H7 (cell line): ENCODE measurements around the gene PDE7B. TPM values are rescaled to one million over a fixed set of nuclear protein-coding genes. Genes with fewer than 3 reads are reported as not detected.

Source experiments
- DNase-seq: peaks from one replicate; pipeline ENCODE4 v3.0.0; 2012
- H3K27me3 ChIP-seq: 2 replicates; pipeline ENCODE4 v1.6.0; 2011; ENCODE audit warnings: mild to moderate bottlenecking, low read length; ENCODE audit not compliant: control insufficient read depth, insufficient read depth
- H3K36me3 ChIP-seq: replicated peaks from 2 replicates; pipeline ENCODE4 v1.5.1; 2011; ENCODE audit warnings: low read length; ENCODE audit not compliant: control insufficient read depth, insufficient read depth
- H3K4me3 ChIP-seq: 2 replicates; pipeline ENCODE4 v1.5.1; 2011; ENCODE audit warnings: low read depth, mild to moderate bottlenecking, control low read depth, low read length, moderate library complexity; ENCODE audit not compliant: insufficient read depth
- total RNA-seq: library from RNA; depleted of rRNA; stranded (reverse); fragments of >200 nt; shearing (Covaris generic); gene quantifications from 2 replicates; pipeline ENCODE4 v1.2.3, GENCODE V29; 2014

PDE7B gene
- total RNA-seq, 1 experiment from 2014 or later: not detected

DNA sequence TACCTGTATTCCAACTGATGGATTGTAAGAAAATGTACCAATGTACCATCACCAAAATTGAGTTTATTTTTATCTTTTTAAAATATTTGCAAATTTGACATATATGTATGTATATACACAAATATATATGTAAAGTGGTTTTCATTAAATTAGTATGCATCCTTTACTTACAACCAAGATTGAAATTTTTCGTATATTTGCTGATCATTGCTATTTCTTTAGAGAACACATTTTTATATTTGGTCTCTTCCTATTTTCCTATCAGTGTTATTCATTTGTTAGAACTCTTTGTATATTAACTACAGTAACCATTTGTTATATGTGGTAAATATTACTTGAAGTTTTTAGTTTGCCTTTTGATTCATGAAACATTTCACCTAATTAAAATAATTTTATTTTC, 324.4 kb downstream of the PDE7B start:
- Histone ChIP-seq H3K36me3 (no peaks in the 10 kb centered on the region), H3K27me3 (no peaks in the 10 kb centered on the region), H3K4me3 (no peak overlapping the region)
- DNase-seq: no peak

DNA sequence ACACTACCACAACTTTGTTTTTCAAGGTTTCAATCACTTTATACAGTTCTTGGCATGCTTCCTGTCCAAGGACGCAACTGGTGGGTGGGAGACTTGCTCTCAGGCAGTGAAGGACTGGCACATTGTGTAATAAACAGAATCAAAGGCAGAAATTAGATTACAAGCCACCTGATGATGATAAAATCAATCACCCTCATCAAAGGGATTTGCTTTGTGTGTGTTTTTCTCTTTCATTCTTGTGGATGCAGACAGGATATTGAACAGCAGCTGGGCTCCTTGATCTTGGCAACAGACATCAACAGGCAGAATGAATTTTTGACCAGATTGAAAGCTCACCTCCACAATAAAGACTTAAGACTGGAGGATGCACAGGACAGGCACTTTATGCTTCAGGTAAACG, 327.2 kb downstream of the PDE7B start:
- no peaks in the 10 kb centered on the region for H3K27me3 ChIP-seq
- H3K36me3 ChIP-seq: no peaks in the 10 kb centered on the region
- no peak overlapping the region for H3K4me3 ChIP-seq
- DNase-seq: no peak

DNA sequence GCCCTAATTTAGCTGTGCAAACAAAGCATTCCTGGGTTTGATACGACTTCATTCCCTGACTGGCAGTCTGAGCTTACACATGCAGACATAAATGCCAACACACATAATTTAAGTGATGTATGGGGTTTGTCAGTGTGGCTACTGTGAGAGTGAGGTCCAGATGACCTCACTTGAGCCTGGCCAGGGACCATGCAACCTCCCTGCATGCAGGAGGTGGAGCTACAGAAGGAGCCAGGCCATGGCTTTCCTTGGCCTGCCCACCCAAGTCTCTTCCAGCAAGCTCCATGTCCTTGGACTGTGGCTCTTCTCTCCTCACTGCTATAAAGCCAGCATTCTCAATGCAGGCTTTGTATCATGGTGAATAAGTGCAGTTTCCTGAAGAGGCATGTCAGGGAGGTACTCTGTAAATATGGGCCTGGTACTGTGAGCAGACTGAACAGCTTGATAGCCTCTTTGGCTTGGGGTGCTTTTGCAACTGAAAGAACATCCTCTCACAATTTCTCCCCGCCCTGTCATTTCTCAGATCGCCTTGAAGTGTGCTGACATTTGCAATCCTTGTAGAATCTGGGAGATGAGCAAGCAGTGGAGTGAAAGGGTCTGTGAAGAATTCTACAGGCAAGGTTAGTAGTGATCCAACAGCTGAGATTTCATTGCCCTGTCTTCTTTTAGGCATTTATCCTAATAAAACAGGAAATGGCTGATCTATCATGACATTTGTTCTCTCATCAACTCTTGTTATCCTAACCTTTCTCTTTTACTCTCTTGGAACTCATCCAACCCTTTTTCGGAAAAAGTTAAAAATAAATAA, 329.4 kb downstream of the PDE7B start:
- DNase-seq: no peak
- Histone ChIP-seq H3K27me3 (no peaks in the 10 kb centered on the region), H3K4me3 (no peak overlapping the region), H3K36me3 (no peaks in the 10 kb centered on the region)

DNA sequence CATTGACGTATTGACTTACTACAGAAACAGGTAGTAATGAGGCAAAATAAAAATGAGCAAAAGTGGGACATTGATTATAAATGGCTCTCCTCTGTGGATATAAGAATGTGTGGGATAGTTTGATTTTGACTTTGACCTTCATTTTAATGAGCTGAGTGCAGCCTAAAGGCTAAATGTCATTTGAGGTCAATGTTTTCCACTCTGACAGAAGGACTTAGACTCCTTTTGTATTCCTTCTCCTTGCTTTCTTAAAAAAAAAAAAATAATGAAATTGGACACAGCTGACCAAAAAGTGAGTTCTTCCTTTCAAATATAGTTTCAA, 330.0 kb downstream of the PDE7B start:
- no peak overlapping the region for H3K4me3 ChIP-seq
- no peak for DNase-seq
- no peaks in the 10 kb centered on the region for H3K36me3 ChIP-seq
- H3K27me3 ChIP-seq: no peaks in the 10 kb centered on the region

DNA sequence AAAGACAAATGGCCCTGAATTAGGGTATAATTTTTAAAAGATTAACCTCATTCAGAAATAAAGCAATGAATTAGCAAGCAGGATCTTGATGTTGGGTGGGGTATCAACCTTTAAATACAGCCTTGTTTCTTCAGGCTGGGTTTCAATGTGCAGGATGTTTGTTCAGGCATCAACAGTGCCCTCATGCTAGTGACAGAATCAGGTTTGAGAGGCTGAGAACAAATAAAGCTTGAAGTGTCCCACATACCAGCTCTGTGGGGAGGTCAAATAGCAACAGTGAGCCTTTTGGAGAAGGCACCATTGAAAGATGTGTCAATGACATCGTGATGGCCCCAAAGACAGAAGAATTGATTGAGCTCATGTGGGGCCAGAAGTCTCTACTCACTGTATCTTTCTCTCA, 330.4 kb downstream of the PDE7B start:
- Histone ChIP-seq H3K36me3 (no peaks in the 10 kb centered on the region), H3K27me3 (no peaks in the 10 kb centered on the region), H3K4me3 (no peak overlapping the region)
- DNase-seq: no peak

DNA sequence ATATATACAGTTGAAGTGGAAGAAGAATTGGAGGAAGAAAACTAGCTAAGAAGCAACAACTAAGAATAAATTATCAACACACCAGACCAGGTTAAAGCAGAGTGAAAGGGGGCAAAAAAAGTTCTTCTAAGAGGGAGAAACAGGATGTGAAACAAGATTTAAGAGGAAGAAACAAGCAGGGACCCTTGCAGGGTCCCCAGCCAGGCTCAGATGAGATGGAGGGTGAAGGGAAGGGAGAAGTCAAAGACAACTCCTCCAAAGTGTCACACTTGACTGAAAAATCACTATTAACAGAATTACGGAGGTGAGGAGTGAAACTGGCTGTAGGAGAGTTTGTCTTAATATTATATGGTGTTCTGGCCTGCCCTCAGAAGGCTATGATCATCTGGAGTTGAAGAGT, 333.2 kb downstream of the PDE7B start:
- DNase-seq: no peak
- Histone ChIP-seq H3K36me3 (no peaks in the 10 kb centered on the region), H3K4me3 (no peak overlapping the region), H3K27me3 (no peaks in the 10 kb centered on the region)

DNA sequence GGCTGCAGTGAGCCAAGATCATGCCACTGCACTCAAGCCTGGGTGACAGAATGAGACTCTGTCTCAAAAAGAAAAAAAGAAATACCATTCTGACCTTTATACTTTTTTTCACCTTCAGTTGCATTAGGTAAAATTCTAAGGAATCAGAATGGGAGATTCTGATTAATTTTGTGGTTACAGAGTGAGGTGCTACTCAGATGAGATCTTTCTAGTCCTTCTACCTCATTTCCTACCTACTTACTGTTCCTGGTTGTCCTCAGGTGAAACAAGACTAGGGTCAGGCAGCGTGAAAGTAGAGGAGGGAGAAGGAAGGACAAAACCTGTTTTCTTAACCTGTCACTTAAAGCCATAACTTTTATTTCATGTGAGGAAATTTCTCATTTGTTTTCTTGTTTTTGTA, 334.9 kb downstream of the PDE7B start:
- DNase-seq: no peak
- Histone ChIP-seq H3K4me3 (no peak overlapping the region), H3K36me3 (no peaks in the 10 kb centered on the region)

DNA sequence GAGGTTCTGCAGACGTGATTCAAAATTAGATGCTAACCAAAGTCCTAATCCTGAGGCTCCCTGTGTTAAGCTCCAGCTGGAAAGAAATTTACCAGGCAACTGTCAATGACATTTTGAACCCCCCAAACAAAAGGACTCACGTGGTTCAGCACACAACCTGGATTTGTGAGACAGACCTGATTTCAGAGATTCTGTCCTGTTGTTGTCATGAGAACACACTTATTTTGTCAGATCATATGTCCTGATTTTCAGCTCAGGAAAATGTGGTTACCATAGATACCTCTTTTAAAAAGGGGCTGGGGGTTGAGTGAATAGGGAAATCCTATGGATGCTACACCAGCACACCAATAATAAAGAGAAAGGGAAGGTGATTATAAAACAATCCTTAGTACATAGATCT, 337.0 kb downstream of the PDE7B start:
- DNase-seq: no peak
- Histone ChIP-seq H3K27me3 (no peaks in the 10 kb centered on the region), H3K4me3 (no peak overlapping the region), H3K36me3 (no peaks in the 10 kb centered on the region)

More for the DNA sequence above, 334.9 kb downstream of the PDE7B start:
- H3K27me3 ChIP-seq: no peaks in the 10 kb centered on the region

DNA sequence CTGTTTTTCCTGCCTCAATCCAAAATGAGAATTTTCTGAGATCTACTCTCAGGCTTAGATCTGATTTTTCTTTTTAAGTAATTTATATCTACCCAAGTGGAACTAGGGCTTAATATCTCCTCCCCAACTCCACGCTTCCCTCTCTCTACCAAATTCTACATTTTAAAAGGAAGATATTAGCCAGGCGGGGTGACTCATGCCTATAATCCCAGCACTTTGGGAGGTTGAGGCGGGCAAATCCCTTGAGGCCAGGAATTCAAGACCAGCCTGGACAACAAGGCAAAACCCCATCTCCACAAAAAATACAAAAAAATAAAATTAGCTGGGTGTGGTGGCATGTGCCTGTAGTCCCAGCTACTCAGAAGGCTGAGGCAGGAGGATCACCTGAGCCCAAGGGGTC, 337.6 kb downstream of the PDE7B start:
- Histone ChIP-seq H3K27me3 (no peaks in the 10 kb centered on the region), H3K4me3 (no peak overlapping the region), H3K36me3 (no peaks in the 10 kb centered on the region)
- DNase-seq: no peak

DNA sequence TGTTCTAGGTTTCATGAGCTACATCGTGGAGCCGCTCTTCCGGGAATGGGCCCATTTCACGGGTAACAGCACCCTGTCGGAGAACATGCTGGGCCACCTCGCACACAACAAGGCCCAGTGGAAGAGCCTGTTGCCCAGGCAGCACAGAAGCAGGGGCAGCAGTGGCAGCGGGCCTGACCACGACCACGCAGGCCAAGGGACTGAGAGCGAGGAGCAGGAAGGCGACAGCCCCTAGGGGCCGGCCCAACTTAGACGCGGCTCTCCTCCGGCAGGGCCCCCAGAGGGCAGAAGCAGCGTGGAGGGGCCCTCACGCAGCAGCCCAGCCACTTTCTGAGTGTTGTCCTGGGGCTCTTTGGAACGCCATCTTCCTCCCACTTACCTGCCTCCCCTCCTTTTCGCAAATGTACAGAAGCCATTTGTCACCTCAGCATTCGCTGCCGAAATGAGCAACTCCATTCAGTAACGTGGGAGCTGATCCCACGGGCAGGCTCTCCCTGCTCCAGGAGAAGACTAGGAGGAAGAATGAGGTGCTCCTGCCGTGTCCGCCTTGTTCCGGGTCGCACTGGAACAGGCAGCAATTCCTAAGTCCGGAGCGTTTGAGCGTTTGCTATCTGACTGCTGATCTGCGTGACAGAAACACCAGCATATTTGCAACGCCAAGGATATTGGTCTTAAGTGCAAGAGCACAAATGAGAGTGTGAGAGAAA, 340.3 kb downstream of the PDE7B start:
- Histone ChIP-seq H3K36me3 (no peaks in the 10 kb centered on the region), H3K27me3 (no peaks in the 10 kb centered on the region), H3K4me3 (no peak overlapping the region)
- peak; percentile 48 for DNase-seq

DNA sequence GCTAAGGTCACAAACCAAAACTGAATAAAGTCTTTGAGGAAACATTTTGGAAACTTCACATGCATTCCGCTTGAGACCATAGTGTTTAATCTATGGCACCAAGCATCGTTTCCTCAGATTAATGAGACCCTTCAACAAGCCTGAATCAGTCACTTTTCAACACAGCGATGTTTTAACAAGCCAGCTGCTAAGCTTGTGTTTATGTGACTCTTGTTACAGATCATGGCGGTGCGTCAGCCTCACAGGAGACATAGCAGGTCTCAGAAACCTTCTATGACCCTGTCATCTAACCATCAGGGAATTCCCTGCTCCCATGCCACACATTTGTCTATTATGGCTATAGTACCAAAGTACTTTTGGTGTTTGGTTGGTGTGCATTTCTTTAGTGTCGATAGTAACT, 341.4 kb downstream of the PDE7B start:
- Histone ChIP-seq H3K36me3 (no peaks in the 10 kb centered on the region), H3K27me3 (no peaks in the 10 kb centered on the region)
- no peak for DNase-seq

DNA sequence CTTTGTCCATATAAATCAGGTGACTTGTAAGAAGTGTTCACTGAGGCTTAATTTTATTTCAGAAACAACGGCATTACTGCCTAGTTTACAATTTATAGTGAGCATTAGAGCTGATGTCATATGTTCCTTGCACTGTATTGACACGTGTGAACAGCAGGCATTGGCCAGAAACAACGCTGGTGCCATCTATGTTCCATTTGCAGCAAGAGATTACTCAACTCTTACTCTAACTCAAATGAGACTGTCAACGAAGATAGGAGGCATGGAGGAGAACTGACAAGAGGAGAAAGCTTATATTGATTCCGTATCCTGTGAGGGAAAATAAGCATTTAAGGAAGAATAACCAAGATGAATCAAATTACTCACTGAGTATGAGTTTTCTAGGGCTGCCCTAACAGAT, 350.2 kb downstream of the PDE7B start:
- H3K27me3 ChIP-seq: no peaks in the 10 kb centered on the region
- H3K4me3 ChIP-seq: no peak overlapping the region
- H3K36me3 ChIP-seq: no peaks in the 10 kb centered on the region
- DNase-seq: no peak

More for the DNA sequence above, 341.4 kb downstream of the PDE7B start:
- H3K4me3 ChIP-seq: no peak overlapping the region

DNA sequence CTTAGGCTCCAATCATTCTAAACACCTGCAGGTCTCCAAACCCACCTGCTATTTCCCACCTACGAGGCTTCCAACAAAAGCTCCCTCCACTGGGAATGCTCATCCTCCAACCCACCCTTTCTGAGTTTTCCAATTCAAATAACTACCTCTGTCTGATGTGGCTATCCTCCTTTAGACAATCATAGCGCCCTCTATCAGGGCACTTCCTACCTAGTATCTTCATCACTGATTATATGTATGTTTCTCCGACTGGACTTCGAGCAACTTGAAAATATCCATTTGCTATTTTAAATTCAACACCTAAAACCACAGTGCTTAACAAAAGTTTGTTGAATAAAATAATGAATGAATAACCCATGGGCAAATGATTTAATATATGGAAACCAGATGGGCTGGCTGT, 357.3 kb downstream of the PDE7B start:
- DNase-seq: no peak
- no peaks in the 10 kb centered on the region for H3K27me3 ChIP-seq
- no peaks in the 10 kb centered on the region for H3K36me3 ChIP-seq
- H3K4me3 ChIP-seq: no peak overlapping the region

DNA sequence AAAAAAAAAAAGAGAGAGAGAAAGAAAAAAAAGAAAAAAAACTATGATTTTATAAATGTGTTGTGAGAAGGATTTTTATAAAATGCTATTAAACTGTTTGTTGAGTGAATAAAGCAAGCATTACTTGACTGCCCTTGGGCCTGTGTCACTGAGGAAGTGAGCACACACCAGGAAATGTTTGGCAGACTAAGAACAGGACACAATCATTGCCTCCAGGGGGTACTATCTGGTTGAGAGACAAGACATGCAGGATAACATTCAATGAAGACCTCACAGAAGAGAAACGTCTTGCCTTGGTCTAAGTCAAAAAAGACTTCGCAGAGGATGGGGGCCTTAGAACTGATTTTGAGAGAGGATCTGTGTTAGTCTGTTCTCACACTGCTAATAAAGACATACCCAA, 358.0 kb downstream of the PDE7B start:
- Histone ChIP-seq H3K36me3 (no peaks in the 10 kb centered on the region), H3K27me3 (no peaks in the 10 kb centered on the region), H3K4me3 (no peak overlapping the region)
- DNase-seq: no peak

DNA sequence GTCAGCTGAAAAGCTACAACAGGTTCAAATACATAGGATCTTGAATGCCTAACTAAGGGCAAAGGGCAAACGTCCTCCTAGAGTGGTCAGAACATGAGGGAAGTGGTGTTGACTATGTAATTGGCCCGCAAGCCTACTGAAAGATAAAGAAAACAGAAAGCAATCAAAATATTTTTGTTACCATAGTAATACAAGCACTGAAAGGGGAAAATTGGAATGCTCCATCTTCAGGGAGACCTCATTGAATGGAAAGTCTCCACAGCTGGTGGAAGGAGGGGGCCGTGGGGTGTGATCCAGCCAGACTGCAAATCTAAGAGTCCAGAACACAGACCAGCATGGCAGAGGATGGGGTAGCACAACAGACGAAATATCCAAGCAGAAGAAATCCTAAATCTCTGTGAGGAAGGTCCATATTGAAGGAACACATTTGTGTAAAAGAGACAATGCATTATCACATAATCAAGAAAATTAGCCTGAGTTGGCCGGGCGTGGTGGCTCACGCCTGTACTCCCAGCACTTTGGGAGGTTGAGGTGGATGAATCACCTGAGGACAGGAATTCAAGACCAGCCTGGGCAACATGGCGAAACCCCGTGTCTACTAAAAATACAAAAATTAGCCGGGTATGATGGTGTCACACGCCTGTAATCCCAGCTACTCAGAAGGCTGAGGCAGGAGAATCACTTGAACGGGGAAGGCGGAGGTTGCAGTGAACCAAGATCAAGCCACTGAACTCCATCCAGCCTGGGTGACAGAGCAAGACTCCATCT, 359.1 kb downstream of the PDE7B start:
- H3K27me3 ChIP-seq: no peaks in the 10 kb centered on the region
- no peak for DNase-seq
- H3K4me3 ChIP-seq: no peak overlapping the region
- no peaks in the 10 kb centered on the region for H3K36me3 ChIP-seq
